ENCODE data around the gene TMPRSS7. TPM values are rescaled to one million over a fixed set of nuclear protein-coding genes. Genes with fewer than 3 reads are reported as not detected.
"Not testable (repeated sequence)": the region's sequence is repeated elsewhere in the genome, so short reads cannot be mapped to it uniquely, and the experiment has no call there.

The TMPRSS7 gene
- total and polyA plus RNA-seq, 12 donors: not detected

- WGBS, 2 donors: 30 to 36% methylated on average over 5 of the region's 5 CpGs
- DNase-seq (peak in 1 of 2 donors; percentile 24), ATAC-seq (peak in 7 of 8 donors; percentile 61 to 79 (median 67))
- no peaks in the 10 kb centered on the region for H3K36me3 ChIP-seq
- no peaks in the 10 kb centered on the region for H3K9me3 ChIP-seq
- no peak overlapping the region for H3K27ac ChIP-seq
- no peaks in the 10 kb centered on the region for H3K27me3 ChIP-seq
- intact Hi-C loops (cut with DNase I): no loop called here
- TF ChIP-seq, protein P1, sequence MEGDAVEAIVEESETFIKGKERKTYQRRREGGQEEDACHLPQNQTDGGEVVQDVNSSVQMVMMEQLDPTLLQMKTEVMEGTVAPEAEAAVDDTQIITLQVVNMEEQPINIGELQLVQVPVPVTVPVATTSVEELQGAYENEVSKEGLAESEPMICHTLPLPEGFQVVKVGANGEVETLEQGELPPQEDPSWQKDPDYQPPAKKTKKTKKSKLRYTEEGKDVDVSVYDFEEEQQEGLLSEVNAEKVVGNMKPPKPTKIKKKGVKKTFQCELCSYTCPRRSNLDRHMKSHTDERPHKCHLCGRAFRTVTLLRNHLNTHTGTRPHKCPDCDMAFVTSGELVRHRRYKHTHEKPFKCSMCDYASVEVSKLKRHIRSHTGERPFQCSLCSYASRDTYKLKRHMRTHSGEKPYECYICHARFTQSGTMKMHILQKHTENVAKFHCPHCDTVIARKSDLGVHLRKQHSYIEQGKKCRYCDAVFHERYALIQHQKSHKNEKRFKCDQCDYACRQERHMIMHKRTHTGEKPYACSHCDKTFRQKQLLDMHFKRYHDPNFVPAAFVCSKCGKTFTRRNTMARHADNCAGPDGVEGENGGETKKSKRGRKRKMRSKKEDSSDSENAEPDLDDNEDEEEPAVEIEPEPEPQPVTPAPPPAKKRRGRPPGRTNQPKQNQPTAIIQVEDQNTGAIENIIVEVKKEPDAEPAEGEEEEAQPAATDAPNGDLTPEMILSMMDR (IDR thresholded peaks at IDR 0.05): no peak
- peaks cover 0 to 6% (median 0%) of the 10 kb centered on the region in 9 donors for H3K4me1 ChIP-seq
- no peak overlapping the region for H3K4me3 ChIP-seq
These were observed 2.3 kb upstream of the TMPRSS7 start for GRCh38 chr3:112032098-112032731.

DNA sequence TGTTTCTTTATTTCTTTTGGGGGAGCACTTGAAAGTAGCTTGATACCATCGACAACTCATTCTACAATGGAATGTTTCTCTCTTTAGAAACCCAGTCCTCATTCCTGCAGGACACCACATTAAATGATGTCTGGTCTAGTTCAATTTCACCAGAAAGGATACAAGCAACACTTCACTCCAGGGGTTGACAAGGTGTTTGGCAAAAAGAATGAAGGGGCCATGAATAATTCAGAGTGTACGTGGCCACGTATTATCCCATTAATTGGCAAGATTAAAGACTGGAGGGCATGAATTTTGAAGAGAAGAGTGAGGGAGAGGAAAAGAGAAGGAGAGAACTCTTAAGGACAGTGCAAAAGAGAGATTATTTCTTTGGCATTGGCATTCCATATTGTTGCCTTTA lies 705 bp downstream of the TMPRSS7 start:
- WGBS, 2 donors: 52 to 72% methylated on average over 3 of the region's 3 CpGs
- TF ChIP-seq, protein P1 (IDR thresholded peaks at IDR 0.05): no peak
- intact Hi-C loops (cut with DNase I): no loop called here
- Histone ChIP-seq H3K4me1 (peaks cover 0 to 4% (median 0%) of the 10 kb centered on the region in 9 donors), H3K27me3 (no peaks in the 10 kb centered on the region), H3K27ac (no peak overlapping the region), H3K9me3 (no peaks in the 10 kb centered on the region), H3K36me3 (no peaks in the 10 kb centered on the region), H3K4me3 (no peak overlapping the region)
- ATAC-seq: no peak
- DNase-seq: no peak

GRCh38 chr3:112037194-112037593 lies 2.7 kb downstream of the TMPRSS7 start:
- H3K9me3 ChIP-seq; H3K27ac ChIP-seq; H3K4me1 ChIP-seq; intact Hi-C loops (cut with DNase I); H3K4me3 ChIP-seq; H3K36me3 ChIP-seq; DNase-seq; ATAC-seq; H3K27me3 ChIP-seq: not testable (repeated sequence)
- 67 to 77% methylated on average over 4 of the region's 4 CpGs for WGBS, 2 donors

DNA sequence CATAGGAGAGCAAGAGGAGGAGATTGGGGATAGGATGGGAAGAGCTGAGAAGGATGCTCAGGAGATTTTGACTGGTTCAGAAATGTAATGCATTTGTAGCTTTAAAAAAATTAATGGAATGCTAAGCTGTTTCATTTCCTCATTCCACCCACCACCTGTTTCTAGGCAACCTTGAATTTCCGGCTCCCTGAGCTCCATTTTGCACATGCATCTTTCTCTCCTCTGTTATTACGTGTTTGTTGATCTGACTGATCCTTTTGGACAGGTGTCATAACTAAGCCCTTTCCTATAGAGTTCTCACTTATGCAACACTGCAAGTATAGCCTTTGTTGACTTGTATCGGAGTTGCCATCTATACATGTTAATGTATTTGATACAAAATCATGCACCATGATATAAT lies 4.3 kb downstream of the TMPRSS7 start:
- Histone ChIP-seq H3K36me3 (no peaks in the 10 kb centered on the region), H3K4me1 (peaks cover 0 to 9% (median 0%) of the 10 kb centered on the region in 9 donors), H3K27ac (no peak overlapping the region), H3K4me3 (no peak overlapping the region), H3K9me3 (no peaks in the 10 kb centered on the region), H3K27me3 (no peaks in the 10 kb centered on the region)
- ATAC-seq: no peak
- intact Hi-C loops (cut with DNase I): no loop called here
- 76 to 82% methylated on average over 3 of the region's 3 CpGs for WGBS, 2 donors
- no peak for DNase-seq
- TF ChIP-seq, protein P1 (IDR thresholded peaks at IDR 0.05): no peak

- H3K9me3 ChIP-seq: no peaks in the 10 kb centered on the region
- no peaks in the 10 kb centered on the region for H3K27me3 ChIP-seq
These were observed 6.8 kb downstream of the TMPRSS7 start for GRCh38 chr3:112041321-112041720.

More at GRCh38 chr3:112041321-112041720, 6.8 kb downstream of the TMPRSS7 start:
- TF ChIP-seq, protein P1 (IDR thresholded peaks at IDR 0.05): no peak
- H3K36me3 ChIP-seq: no peaks in the 10 kb centered on the region
- intact Hi-C loops (cut with DNase I): loop anchor here in 4 of 10 donors (5.0 to 10.0 kb wide), 4 partner anchors 47 to 377 kb away; partner anchors contain the start of gene TAGLN3 (in 1 of the 4)
- no peak overlapping the region for H3K27ac ChIP-seq
- ATAC-seq (no peak), DNase-seq (no peak)
- H3K4me3 ChIP-seq: no peak overlapping the region
- H3K4me1 ChIP-seq: peaks cover 0 to 9% (median 0%) of the 10 kb centered on the region in 9 donors
